Keratinocyte (primary cell): ENCODE results near the gene TBC1D22B. TPM values are rescaled to one million over a fixed set of nuclear protein-coding genes. Genes with fewer than 3 reads are reported as not detected.

Source experiments
- DNase-seq: peaks from one replicate; pipeline ENCODE4 v3.0.0-alpha.2; 2011; ENCODE audit warnings: low read depth, missing footprints, low spot score
- FAIRE-seq: peaks from 2 replicates; lab custom pipeline; 2011; peaks lifted over from hg19 to GRCh38; lab: Jason Lieb, UNC
- H2AFZ ChIP-seq: 2 replicates; pipeline ENCODE4 v1.6.0; 2012; ENCODE audit warnings: low read length, control low read depth, inconsistent platforms; ENCODE audit not compliant: control insufficient read depth
- H3K27ac ChIP-seq: 2 replicates; pipeline ENCODE4 v1.5.1; 2011; ENCODE audit warnings: low read length; ENCODE audit not compliant: control insufficient read depth, insufficient read depth
- H3K27me3 ChIP-seq: 3 replicates; pipeline ENCODE4 v1.6.0; 2011; ENCODE audit warnings: low read length; ENCODE audit not compliant: control insufficient read depth, insufficient read depth; ENCODE audit errors: extremely low read depth
- H3K36me3 ChIP-seq, 2 experiments: 2 replicates in 1 of 2; 3 replicates in 1 of 2; pipeline ENCODE4 v1.5.1; 2011; ENCODE audit warnings: low read length in 2 of 2, mild to moderate bottlenecking in 1 of 2; ENCODE audit not compliant: control insufficient read depth in 2 of 2, insufficient read depth in 2 of 2; ENCODE audit errors: extremely low read depth in 1 of 2
- H3K4me1 ChIP-seq: 3 replicates; pipeline ENCODE4 v1.5.1; 2011; ENCODE audit warnings: low read length; ENCODE audit not compliant: control insufficient read depth, insufficient read depth; ENCODE audit errors: extremely low read depth
- H3K4me2 ChIP-seq: 3 replicates; pipeline ENCODE4 v1.6.0; 2011; ENCODE audit warnings: low read depth, low read length; ENCODE audit not compliant: control insufficient read depth, insufficient read depth; ENCODE audit errors: extremely low read depth
- H3K4me3 ChIP-seq, 3 experiments: fragments of 200-600 bp in 1 of 3; sonication (generic) in 1 of 3; 2 replicates in 2 of 3; 3 replicates in 1 of 3; pipeline ENCODE4 v1.5.1; 2011 to 2016; ENCODE audit warnings: low read length in 3 of 3, mild to moderate bottlenecking in 3 of 3, control low read depth in 2 of 3, inconsistent platforms in 1 of 3, low read depth in 1 of 3, mixed read lengths in 1 of 3, mixed run types in 1 of 3, moderate library complexity in 1 of 3; ENCODE audit not compliant: control insufficient read depth in 2 of 3, insufficient read depth in 2 of 3; ENCODE audit errors: extremely low read depth in 1 of 3
- H3K79me2 ChIP-seq: 2 replicates; pipeline ENCODE4 v1.6.0; 2012; ENCODE audit warnings: low read length; ENCODE audit not compliant: control insufficient read depth, insufficient read depth
- H3K9ac ChIP-seq: 3 replicates; pipeline ENCODE4 v1.6.0; 2011; ENCODE audit warnings: low read length; ENCODE audit not compliant: control insufficient read depth, insufficient read depth; ENCODE audit errors: extremely low read depth
- H3K9me1 ChIP-seq: 3 replicates; pipeline ENCODE4 v1.6.0; 2011; ENCODE audit warnings: low read length; ENCODE audit not compliant: control insufficient read depth, insufficient read depth; ENCODE audit errors: extremely low read depth
- H3K9me3 ChIP-seq: 2 replicates; pipeline ENCODE4 v1.5.1; 2012; ENCODE audit warnings: low read depth, low read length; ENCODE audit not compliant: control insufficient read depth
- H4K20me1 ChIP-seq: 3 replicates; pipeline ENCODE4 v1.6.0; 2011; ENCODE audit warnings: low read length; ENCODE audit not compliant: control insufficient read depth, insufficient read depth; ENCODE audit errors: extremely low read depth
- EZH2 ChIP-seq: IDR thresholded peaks from one replicate; pipeline ENCODE4 v1.6.1; 2012; ENCODE audit warnings: inconsistent platforms, mild to moderate bottlenecking, low read length, moderate library complexity
- dilution Hi-C: fragments of 300-500 bp; cut with MboI; formaldehyde crosslinking; loops from one replicate; pipeline ENCODE4 v1.7.0; 2020; ENCODE audit warnings: low sequenced_read_pairs; ENCODE audit not compliant: extremely low pct_ligation_motif_present
- polyA plus RNA-seq, 5 experiments: library from polyadenylated mRNA; depleted of rRNA in 3 of 5; stranded (reverse) in 3 of 5; stranded (forward) in 1 of 5; unstranded in 1 of 5; fragments of >200 nt; gene quantifications; 1 replicate in 1 of 5; 2 replicates in 3 of 5; 3 replicates in 1 of 5; pipeline versions ENCODE4 v1.2.1 to v1.2.3, GENCODE V29; 2011 to 2012; ENCODE audit warnings: missing spikeins in 2 of 5, low read depth in 1 of 5, low replicate concordance in 1 of 5
- TF ChIP-seq, protein P1 (sequence below), 3 experiments: IDR thresholded peaks in 1 of 3; conservative IDR thresholded peaks in 1 of 3; optimal IDR thresholded peaks in 1 of 3; 2 replicates in 2 of 3; 3 replicates in 1 of 3; pipeline versions ENCODE3 to v1.5.1; 2011; ENCODE audit warnings: low read length in 3 of 3, mild to moderate bottlenecking in 3 of 3, moderate library complexity in 2 of 3, control low read depth in 1 of 3, inconsistent platforms in 1 of 3; ENCODE audit not compliant: insufficient read depth in 2 of 3; ENCODE audit errors: extremely low read depth in 1 of 3

The TBC1D22B gene
- polyA plus RNA-seq, 1 donor (not counting 4 experiments of a cell fraction or from before 2014, with no cell fraction given), result 5.9 TPM

DNA sequence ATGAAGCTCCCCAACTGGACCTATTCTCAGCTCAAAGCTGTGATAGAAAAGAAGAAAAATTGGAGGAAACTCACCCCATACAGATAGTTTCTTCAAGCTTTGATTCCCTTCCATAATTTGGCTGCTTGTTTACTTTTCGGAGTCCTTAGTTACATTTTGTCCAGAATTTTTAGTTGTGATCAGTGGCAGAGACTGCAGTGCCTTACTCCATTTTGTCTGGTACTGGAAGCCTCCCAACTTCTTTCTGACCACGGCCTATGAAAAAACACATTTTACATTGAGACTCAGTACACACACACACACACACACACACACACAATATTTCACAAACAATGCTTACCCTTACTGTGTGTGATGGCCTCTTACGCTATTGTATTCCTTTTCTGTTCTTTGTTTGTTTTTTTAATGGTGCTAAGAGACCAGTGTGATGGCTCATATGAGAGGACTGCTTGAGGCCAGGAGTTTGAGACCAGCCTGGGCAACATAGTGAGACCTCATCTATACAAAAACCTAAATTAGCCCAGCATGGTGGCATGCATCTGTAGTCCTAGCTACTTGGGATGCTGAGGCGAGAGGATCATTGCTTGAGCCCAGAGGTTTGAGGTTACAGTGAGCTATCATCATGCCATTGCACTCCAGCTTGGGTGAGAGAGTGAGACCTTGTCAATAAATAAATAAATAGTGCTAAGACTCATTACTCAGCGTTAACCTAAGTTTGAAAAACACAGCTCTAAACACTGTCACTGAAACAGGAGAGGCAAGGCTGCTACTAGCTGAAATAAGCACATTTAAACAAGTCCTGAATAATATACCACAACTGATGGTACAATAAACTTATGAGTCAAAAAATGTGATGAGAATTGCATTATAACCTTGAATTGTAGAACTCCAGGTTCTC, 82.4 kb downstream of the TBC1D22B start:
- DNase-seq (no peak), FAIRE-seq (no peak)
- Histone ChIP-seq H4K20me1 (no peaks in the 10 kb centered on the region), H3K79me2 (no peaks in the 10 kb centered on the region), H3K27me3 (no peaks in the 10 kb centered on the region), H3K9ac (no peak overlapping the region), H3K4me1 (no peaks in the 10 kb centered on the region), H3K9me3 (no peaks in the 10 kb centered on the region), H3K4me2 (no peak overlapping the region), H3K36me3 (no peaks in the 10 kb centered on the region), H3K27ac (no peak overlapping the region), H2AFZ (no peak overlapping the region), H3K9me1 (no peaks in the 10 kb centered on the region), H3K4me3 (no peak overlapping the region)
- dilution Hi-C loops, result no loop called here
- no peak for TF ChIP-seq EZH2
- TF ChIP-seq, protein P1, sequence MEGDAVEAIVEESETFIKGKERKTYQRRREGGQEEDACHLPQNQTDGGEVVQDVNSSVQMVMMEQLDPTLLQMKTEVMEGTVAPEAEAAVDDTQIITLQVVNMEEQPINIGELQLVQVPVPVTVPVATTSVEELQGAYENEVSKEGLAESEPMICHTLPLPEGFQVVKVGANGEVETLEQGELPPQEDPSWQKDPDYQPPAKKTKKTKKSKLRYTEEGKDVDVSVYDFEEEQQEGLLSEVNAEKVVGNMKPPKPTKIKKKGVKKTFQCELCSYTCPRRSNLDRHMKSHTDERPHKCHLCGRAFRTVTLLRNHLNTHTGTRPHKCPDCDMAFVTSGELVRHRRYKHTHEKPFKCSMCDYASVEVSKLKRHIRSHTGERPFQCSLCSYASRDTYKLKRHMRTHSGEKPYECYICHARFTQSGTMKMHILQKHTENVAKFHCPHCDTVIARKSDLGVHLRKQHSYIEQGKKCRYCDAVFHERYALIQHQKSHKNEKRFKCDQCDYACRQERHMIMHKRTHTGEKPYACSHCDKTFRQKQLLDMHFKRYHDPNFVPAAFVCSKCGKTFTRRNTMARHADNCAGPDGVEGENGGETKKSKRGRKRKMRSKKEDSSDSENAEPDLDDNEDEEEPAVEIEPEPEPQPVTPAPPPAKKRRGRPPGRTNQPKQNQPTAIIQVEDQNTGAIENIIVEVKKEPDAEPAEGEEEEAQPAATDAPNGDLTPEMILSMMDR (optimal IDR thresholded peaks at IDR 0.05 in 1 of 3, IDR thresholded peaks at IDR 0.05 in 1 of 3, conservative IDR thresholded peaks at IDR 0.05 in 1 of 3; ENCODE audit: extremely low read depth in 1 of 3, insufficient read depth in 2 of 3, low read length in 3 of 3), result no peak

DNA sequence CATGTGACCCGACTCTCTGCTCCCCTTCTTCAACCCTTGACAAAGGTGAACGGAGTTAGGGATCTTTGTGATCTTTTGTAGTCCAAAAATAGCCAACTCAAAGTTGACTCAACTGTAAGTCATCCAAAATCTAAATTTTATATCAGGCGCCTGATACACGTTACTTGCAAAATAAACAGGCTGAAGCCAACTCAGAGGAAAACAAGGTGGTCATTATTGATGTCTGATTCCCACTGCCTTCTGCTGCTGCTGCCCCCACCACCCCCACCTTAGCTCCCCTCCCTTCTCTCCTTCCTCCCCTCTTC, 83.0 kb downstream of the TBC1D22B start:
- no peak overlapping the region for H3K27ac ChIP-seq
- dilution Hi-C loops, result no loop called here
- no peaks in the 10 kb centered on the region for H4K20me1 ChIP-seq
- H3K4me1 ChIP-seq, result no peaks in the 10 kb centered on the region
- H3K79me2 ChIP-seq, result no peaks in the 10 kb centered on the region
- H3K9me1 ChIP-seq, result no peaks in the 10 kb centered on the region
- H2AFZ ChIP-seq, result no peak overlapping the region
- no peak for TF ChIP-seq EZH2
- TF ChIP-seq, protein P1 (optimal IDR thresholded peaks at IDR 0.05 in 1 of 3, IDR thresholded peaks at IDR 0.05 in 1 of 3, conservative IDR thresholded peaks at IDR 0.05 in 1 of 3; ENCODE audit: extremely low read depth in 1 of 3, insufficient read depth in 2 of 3, low read length in 3 of 3), result no peak
- FAIRE-seq, result no peak
- no peak for DNase-seq
- no peaks in the 10 kb centered on the region for H3K36me3 ChIP-seq
- no peak overlapping the region for H3K9ac ChIP-seq
- H3K9me3 ChIP-seq, result no peaks in the 10 kb centered on the region
- no peak overlapping the region for H3K4me3 ChIP-seq
- H3K27me3 ChIP-seq, result no peaks in the 10 kb centered on the region
- no peak overlapping the region for H3K4me2 ChIP-seq
